HL-60 (cell line): Measurements from ENCODE around the gene ARMC6.

Source experiments
- DNase-seq, 2 experiments: peaks; one replicate each; pipeline ENCODE4 v3.0.0-alpha.2; 2010 to 2020; ENCODE audit warnings: low read depth in 1 of 2, low spot score in 1 of 2
- H3K27ac ChIP-seq: fragments of 250-450 bp; sonication (Bioruptor Pico); replicated peaks from 2 replicates; pipeline ENCODE4 v1.5.1; 2020; ENCODE audit warnings: mild to moderate bottlenecking, moderate library complexity
- H3K27me3 ChIP-seq: fragments of 250-450 bp; sonication (Bioruptor Pico); 2 replicates; pipeline ENCODE4 v1.5.1; 2021; ENCODE audit warnings: mild to moderate bottlenecking, moderate library complexity; ENCODE audit not compliant: insufficient read depth, poor library complexity, severe bottlenecking
- H3K4me3 ChIP-seq: replicated peaks from 2 replicates; pipeline ENCODE4 v1.5.1; 2011; ENCODE audit warnings: mild to moderate bottlenecking, control low read depth, low read length; ENCODE audit not compliant: insufficient read depth
- GABPA ChIP-seq: IDR thresholded peaks from 2 replicates; pipeline ENCODE4 v1.6.1; 2012; ENCODE audit warnings: low read depth
- POLR2AphosphoS5 ChIP-seq: IDR thresholded peaks from 2 replicates; pipeline ENCODE4 v1.6.1; 2012; ENCODE audit warnings: low read depth
- SPI1 ChIP-seq: IDR thresholded peaks from 2 replicates; pipeline ENCODE4 v1.6.1; 2012; ENCODE audit warnings: low read depth, mild to moderate bottlenecking, borderline replicate concordance
- TF ChIP-seq, protein P1 (sequence below): IDR thresholded peaks from 2 replicates; pipeline ENCODE4 v1.6.1; 2012; ENCODE audit warnings: low read depth; ENCODE audit not compliant: insufficient replicate concordance
- TF ChIP-seq, protein P2 (sequence below): IDR thresholded peaks from one replicate; pipeline ENCODE4 v1.5.1; 2011; ENCODE audit warnings: low read length, control low read depth, inconsistent platforms; ENCODE audit not compliant: insufficient read depth

The ARMC6 gene

DNA sequence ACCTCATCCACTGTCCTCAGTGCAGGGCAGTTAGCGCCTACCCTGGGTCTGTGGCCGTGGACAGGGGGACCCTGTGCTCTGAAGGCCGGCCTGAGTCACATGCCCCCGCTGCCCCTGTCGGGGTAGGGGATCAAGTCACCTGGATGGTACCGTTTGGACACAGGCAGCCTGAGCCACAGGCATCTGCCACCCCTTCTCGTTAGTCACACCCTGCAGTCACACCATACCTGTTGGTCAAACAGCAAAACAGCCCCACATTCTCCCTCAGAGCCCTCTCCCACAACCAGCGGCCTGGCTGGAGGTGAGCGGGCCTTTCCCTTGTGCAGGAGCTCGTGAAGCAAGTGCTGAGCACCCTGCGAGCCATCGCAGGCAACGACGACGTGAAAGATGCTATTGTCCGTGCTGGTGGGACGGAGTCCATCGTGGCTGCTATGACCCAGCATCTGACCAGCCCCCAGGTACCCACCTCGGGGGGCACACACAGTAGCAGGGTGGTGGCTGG is 21.6 kb downstream of the ARMC6 start:
- Histone ChIP-seq H3K27me3 (no peaks in the 10 kb centered on the region), H3K4me3 (no peak overlapping the region), H3K27ac (no peak overlapping the region)
- DNase-seq, result no peak
- TF ChIP-seq, protein P1, sequence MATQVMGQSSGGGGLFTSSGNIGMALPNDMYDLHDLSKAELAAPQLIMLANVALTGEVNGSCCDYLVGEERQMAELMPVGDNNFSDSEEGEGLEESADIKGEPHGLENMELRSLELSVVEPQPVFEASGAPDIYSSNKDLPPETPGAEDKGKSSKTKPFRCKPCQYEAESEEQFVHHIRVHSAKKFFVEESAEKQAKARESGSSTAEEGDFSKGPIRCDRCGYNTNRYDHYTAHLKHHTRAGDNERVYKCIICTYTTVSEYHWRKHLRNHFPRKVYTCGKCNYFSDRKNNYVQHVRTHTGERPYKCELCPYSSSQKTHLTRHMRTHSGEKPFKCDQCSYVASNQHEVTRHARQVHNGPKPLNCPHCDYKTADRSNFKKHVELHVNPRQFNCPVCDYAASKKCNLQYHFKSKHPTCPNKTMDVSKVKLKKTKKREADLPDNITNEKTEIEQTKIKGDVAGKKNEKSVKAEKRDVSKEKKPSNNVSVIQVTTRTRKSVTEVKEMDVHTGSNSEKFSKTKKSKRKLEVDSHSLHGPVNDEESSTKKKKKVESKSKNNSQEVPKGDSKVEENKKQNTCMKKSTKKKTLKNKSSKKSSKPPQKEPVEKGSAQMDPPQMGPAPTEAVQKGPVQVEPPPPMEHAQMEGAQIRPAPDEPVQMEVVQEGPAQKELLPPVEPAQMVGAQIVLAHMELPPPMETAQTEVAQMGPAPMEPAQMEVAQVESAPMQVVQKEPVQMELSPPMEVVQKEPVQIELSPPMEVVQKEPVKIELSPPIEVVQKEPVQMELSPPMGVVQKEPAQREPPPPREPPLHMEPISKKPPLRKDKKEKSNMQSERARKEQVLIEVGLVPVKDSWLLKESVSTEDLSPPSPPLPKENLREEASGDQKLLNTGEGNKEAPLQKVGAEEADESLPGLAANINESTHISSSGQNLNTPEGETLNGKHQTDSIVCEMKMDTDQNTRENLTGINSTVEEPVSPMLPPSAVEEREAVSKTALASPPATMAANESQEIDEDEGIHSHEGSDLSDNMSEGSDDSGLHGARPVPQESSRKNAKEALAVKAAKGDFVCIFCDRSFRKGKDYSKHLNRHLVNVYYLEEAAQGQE, result no peak
- TF ChIP-seq GABPA (no peak), SPI1 (no peak), POLR2AphosphoS5 (no peak)
- TF ChIP-seq, protein P2, sequence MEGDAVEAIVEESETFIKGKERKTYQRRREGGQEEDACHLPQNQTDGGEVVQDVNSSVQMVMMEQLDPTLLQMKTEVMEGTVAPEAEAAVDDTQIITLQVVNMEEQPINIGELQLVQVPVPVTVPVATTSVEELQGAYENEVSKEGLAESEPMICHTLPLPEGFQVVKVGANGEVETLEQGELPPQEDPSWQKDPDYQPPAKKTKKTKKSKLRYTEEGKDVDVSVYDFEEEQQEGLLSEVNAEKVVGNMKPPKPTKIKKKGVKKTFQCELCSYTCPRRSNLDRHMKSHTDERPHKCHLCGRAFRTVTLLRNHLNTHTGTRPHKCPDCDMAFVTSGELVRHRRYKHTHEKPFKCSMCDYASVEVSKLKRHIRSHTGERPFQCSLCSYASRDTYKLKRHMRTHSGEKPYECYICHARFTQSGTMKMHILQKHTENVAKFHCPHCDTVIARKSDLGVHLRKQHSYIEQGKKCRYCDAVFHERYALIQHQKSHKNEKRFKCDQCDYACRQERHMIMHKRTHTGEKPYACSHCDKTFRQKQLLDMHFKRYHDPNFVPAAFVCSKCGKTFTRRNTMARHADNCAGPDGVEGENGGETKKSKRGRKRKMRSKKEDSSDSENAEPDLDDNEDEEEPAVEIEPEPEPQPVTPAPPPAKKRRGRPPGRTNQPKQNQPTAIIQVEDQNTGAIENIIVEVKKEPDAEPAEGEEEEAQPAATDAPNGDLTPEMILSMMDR, result no peak

DNA sequence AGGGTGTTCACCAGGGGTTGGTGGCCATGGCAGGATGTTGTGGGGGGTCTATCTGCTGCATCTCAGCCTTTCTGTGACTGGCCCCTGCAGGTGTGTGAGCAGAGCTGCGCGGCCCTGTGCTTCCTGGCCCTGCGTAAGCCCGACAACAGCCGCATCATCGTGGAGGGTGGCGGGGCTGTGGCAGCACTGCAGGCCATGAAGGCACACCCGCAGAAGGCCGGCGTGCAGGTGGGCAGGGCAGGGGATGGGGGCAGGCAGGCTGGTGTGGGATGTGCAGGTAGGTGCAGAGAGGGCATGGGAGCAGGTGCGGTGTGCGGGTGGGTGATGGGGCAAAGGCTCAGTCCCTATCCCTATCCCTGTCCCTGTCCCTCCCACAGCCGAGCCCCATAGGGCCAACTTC is 22.3 kb downstream of the ARMC6 start:
- H3K27ac ChIP-seq, result no peak overlapping the region
- H3K27me3 ChIP-seq, result no peaks in the 10 kb centered on the region
- TF ChIP-seq POLR2AphosphoS5 (no peak), GABPA (no peak), SPI1 (no peak)
- TF ChIP-seq, protein P1, result no peak
- TF ChIP-seq, protein P2, result no peak
- H3K4me3 ChIP-seq, result no peak overlapping the region
- DNase-seq, result no peak

DNA sequence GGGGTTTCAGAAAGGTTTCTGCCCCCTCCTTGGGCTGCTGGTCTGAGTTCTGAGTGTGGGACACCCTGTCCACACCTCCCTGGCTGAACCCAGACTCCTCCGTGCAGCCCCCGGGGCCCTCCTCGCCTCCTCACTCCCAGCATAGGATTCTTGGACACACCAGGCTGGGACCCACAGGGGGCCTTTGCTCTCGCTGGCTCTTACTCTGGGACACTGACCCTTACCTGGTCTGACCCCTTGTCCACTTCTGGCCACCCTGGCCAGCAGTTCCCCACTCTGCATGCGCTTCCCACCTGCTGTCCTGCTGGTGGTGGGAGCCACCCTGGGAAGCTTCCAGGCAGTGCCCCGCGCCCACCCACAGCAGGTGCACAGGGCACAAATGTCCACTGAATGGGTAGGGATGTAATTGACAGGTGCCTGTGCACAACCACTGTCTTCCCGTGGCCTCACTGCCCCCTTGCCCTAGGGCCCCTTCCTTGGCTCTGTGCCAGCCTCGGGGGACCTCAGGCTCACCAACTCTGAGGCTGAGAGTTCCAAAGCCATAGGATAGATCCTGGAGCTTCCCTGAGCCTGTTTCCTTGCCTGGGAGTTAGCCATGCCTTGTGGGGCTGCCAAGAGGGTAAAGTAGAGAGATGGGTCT is 23.4 kb downstream of the ARMC6 start:
- H3K27ac ChIP-seq, result no peak overlapping the region
- H3K4me3 ChIP-seq, result no peak overlapping the region
- no peak for DNase-seq
- TF ChIP-seq, protein P2, result no peak
- TF ChIP-seq, protein P1, result no peak
- TF ChIP-seq SPI1 (no peak), POLR2AphosphoS5 (no peak), GABPA (no peak)
- H3K27me3 ChIP-seq, result no peaks in the 10 kb centered on the region
